Caco-2 (cell line): ENCODE results near the gene ALOX15B. TPM values are rescaled to one million over a fixed set of nuclear protein-coding genes. Genes with fewer than 3 reads are reported as not detected.

Experiments used
- BruUV-seq: library from RNA; stranded (reverse); fragments of 400-500 nt; replicated peaks from 2 replicates; lab custom pipeline; 2021; lab: Mats Ljungman, UMichigan
- CTCF ChIA-PET: fragments of 300-600 bp; sonication (Branson Sonifier 250); formaldehyde crosslinking; loops from one replicate; lab custom pipeline; 2022; ENCODE audit warnings: antibody characterized with exemption; lab: Charles Lee
- POLR2A ChIA-PET: fragments of 300-600 bp; sonication (Branson Sonifier 250); formaldehyde crosslinking; loops from one replicate; lab custom pipeline; 2022; ENCODE audit warnings: antibody characterized with exemption; lab: Charles Lee
- DNase-seq, 2 experiments: peaks; one replicate each; pipeline versions ENCODE4 v3.0.0 to v3.0.0-alpha.2; 2020 to 2022
- H3K27me3 ChIP-seq: replicated peaks from 2 replicates; pipeline ENCODE4 v1.6.0; 2011; ENCODE audit warnings: low read length; ENCODE audit not compliant: control insufficient read depth, insufficient read depth
- H3K36me3 ChIP-seq: 2 replicates; pipeline ENCODE4 v1.5.1; 2011; ENCODE audit warnings: low read length; ENCODE audit not compliant: control insufficient read depth, insufficient read depth
- H3K4me1 ChIP-seq: fragments of 250-450 bp; sonication (Bioruptor Pico); 2 replicates; pipeline ENCODE4 v1.5.1; 2020; ENCODE audit warnings: mild to moderate bottlenecking
- H3K4me3 ChIP-seq: 2 replicates; pipeline ENCODE4 v1.5.1; 2011; ENCODE audit warnings: low read depth, mild to moderate bottlenecking, control low read depth, low read length
- H3K9me3 ChIP-seq: fragments of 250-450 bp; sonication (Bioruptor Pico); 2 replicates; pipeline ENCODE4 v1.5.1; 2020; ENCODE audit warnings: mild to moderate bottlenecking, moderate library complexity
- H3K27ac Mint-ChIP-seq: one replicate; pipeline ENCODE4 v1.8.0; 2022; ENCODE audit warnings: mixed read lengths; ENCODE audit not compliant: unreplicated experiment
- H3K27me3 Mint-ChIP-seq: one replicate; pipeline ENCODE4 v1.8.0; 2022; ENCODE audit warnings: mixed read lengths; ENCODE audit not compliant: insufficient read depth, unreplicated experiment
- H3K36me3 Mint-ChIP-seq: one replicate; pipeline ENCODE4 v1.8.0; 2022; ENCODE audit warnings: mild to moderate bottlenecking, mixed read lengths; ENCODE audit not compliant: insufficient read depth, unreplicated experiment
- H3K4me1 Mint-ChIP-seq: one replicate; pipeline ENCODE4 v1.8.0; 2022; ENCODE audit warnings: low read depth, mixed read lengths; ENCODE audit not compliant: unreplicated experiment
- H3K4me3 Mint-ChIP-seq: one replicate; pipeline ENCODE4 v1.8.0; 2022; ENCODE audit warnings: mild to moderate bottlenecking, moderate library complexity, mixed read lengths; ENCODE audit not compliant: unreplicated experiment
- H3K9me3 Mint-ChIP-seq: one replicate; pipeline ENCODE4 v1.8.0; 2022; ENCODE audit warnings: mixed read lengths; ENCODE audit not compliant: unreplicated experiment
- CTCF ChIP-seq, 2 experiments: fragments of 200-600 bp in 1 of 2; IDR thresholded peaks; 1 replicate in 1 of 2; 2 replicates in 1 of 2; pipeline versions ENCODE4 v1.5.1 to v1.8.0; 2011 to 2022; ENCODE audit warnings: antibody characterized with exemption in 1 of 2, control low read depth in 1 of 2, inconsistent platforms in 1 of 2, low read depth in 1 of 2, low read length in 1 of 2, mild to moderate bottlenecking in 1 of 2, moderate library complexity in 1 of 2; ENCODE audit not compliant: insufficient read depth in 1 of 2, severe bottlenecking in 1 of 2, unreplicated experiment in 1 of 2
- intact Hi-C: fragments of 100-400 bp; cut with micrococcal nuclease; formaldehyde crosslinking; loops from one replicate; pipeline ENCODE4 v1.10.0; 2022; ENCODE audit not compliant: unreplicated experiment
- total RNA-seq: library from RNA; stranded (reverse); gene quantifications from 2 replicates; pipeline ENCODE4 v1.2.3, GENCODE V29; 2022

ALOX15B gene
- total RNA-seq, 1 experiment from 2014 or later, result not detected

- Histone ChIP-seq H3K9me3 (no peaks in the 10 kb centered on the region), H3K4me3 (no peak overlapping the region), H3K4me1 (no peaks in the 10 kb centered on the region), H3K36me3 (no peaks in the 10 kb centered on the region), H3K27me3 (no peaks in the 10 kb centered on the region)
- ChIA-PET POLR2A (no interaction called here), CTCF (interaction anchor here (2.9 kb wide), 1 partner anchor 46 kb away, joined by 8 read pairs; no protein-coding TSS in a partner anchor)
- intact Hi-C loops, result no loop called here
- H3K36me3 Mint-ChIP-seq, result no peaks in the 10 kb centered on the region
- DNase-seq, result no peak
- BruUV-seq, result no TSS peak
- H3K27me3 Mint-ChIP-seq, result peaks cover 10% of the 10 kb centered on the region
- TF ChIP-seq CTCF (IDR thresholded peaks at IDR 0.05; ENCODE audit: insufficient read depth in 1 of 2, low read depth in 1 of 2, low read length in 1 of 2, severe bottlenecking in 1 of 2, unreplicated experiment in 1 of 2), result no peak
- no peak overlapping the region for H3K27ac Mint-ChIP-seq
- no peaks in the 10 kb centered on the region for H3K9me3 Mint-ChIP-seq
- no peak overlapping the region for H3K4me3 Mint-ChIP-seq
- H3K4me1 Mint-ChIP-seq, result no peaks in the 10 kb centered on the region
Measured at GRCh38 chr17:8075081-8075480, 36.2 kb downstream of the ALOX15B start.

- intact Hi-C loops, result no loop called here
- no peaks in the 10 kb centered on the region for H3K27me3 ChIP-seq
Measured at GRCh38 chr17:8075574-8076342, 36.9 kb downstream of the ALOX15B start.

More at GRCh38 chr17:8075574-8076342, 36.9 kb downstream of the ALOX15B start:
- H3K27ac Mint-ChIP-seq, result no peak overlapping the region
- no peak for DNase-seq
- no TSS peak for BruUV-seq
- no peak for TF ChIP-seq CTCF (IDR thresholded peaks at IDR 0.05; ENCODE audit: insufficient read depth in 1 of 2, low read depth in 1 of 2, low read length in 1 of 2, severe bottlenecking in 1 of 2, unreplicated experiment in 1 of 2)
- H3K27me3 Mint-ChIP-seq, result peaks cover 10% of the 10 kb centered on the region
- H3K36me3 Mint-ChIP-seq, result no peaks in the 10 kb centered on the region
- ChIA-PET CTCF (interaction anchor here (2.9 kb wide), 1 partner anchor 45 kb away, joined by 8 read pairs; no protein-coding TSS in a partner anchor), POLR2A (no interaction called here)
- H3K4me1 Mint-ChIP-seq, result no peaks in the 10 kb centered on the region
- no peaks in the 10 kb centered on the region for H3K9me3 Mint-ChIP-seq
- no peak overlapping the region for H3K4me3 ChIP-seq
- H3K4me1 ChIP-seq, result no peaks in the 10 kb centered on the region
- H3K4me3 Mint-ChIP-seq, result no peak overlapping the region
- no peaks in the 10 kb centered on the region for H3K9me3 ChIP-seq
- H3K36me3 ChIP-seq, result no peaks in the 10 kb centered on the region
